Mesodermal cell (in vitro differentiated cells): ENCODE results near the gene DPH7.
A peak's percentile ranks its signal among the peaks of the same experiment; 100 is the strongest.

ENCODE experiments used
- H3K27ac ChIP-seq: 2 replicates; pipeline ENCODE4 v1.7.0; 2013; ENCODE audit warnings: mild to moderate bottlenecking, low read depth, low read length, moderate library complexity; ENCODE audit not compliant: severe bottlenecking
- H3K36me3 ChIP-seq: 2 replicates; pipeline ENCODE4 v1.7.1; 2013; ENCODE audit warnings: mild to moderate bottlenecking, low read length, moderate library complexity; ENCODE audit not compliant: control insufficient read depth, insufficient read depth
- H3K4me1 ChIP-seq: one replicate; pipeline ENCODE4 v1.7.1; 2013; ENCODE audit warnings: mild to moderate bottlenecking, low read length; ENCODE audit not compliant: insufficient read depth, control insufficient read depth, poor library complexity, severe bottlenecking
- H3K4me3 ChIP-seq: 2 replicates; pipeline ENCODE4 v1.7.0; 2013; ENCODE audit warnings: low read length, control low read depth, mild to moderate bottlenecking; ENCODE audit not compliant: insufficient read depth, poor library complexity, severe bottlenecking; ENCODE audit errors: extremely low read depth
- H3K9me3 ChIP-seq: 2 replicates; pipeline ENCODE4 v1.7.1; 2013; ENCODE audit warnings: mild to moderate bottlenecking, low read length, moderate library complexity; ENCODE audit not compliant: control insufficient read depth
- WGBS, 2 experiments: methylation state at CpG; one replicate each; pipeline ENCODE4 v1.1.5; 2013; ENCODE audit warnings: missing lambda C conversion rate in 2 of 2; ENCODE audit not compliant: insufficient coverage in 2 of 2; 5-methylcytosine and 5-hydroxymethylcytosine counted together

Gene DPH7

DNA sequence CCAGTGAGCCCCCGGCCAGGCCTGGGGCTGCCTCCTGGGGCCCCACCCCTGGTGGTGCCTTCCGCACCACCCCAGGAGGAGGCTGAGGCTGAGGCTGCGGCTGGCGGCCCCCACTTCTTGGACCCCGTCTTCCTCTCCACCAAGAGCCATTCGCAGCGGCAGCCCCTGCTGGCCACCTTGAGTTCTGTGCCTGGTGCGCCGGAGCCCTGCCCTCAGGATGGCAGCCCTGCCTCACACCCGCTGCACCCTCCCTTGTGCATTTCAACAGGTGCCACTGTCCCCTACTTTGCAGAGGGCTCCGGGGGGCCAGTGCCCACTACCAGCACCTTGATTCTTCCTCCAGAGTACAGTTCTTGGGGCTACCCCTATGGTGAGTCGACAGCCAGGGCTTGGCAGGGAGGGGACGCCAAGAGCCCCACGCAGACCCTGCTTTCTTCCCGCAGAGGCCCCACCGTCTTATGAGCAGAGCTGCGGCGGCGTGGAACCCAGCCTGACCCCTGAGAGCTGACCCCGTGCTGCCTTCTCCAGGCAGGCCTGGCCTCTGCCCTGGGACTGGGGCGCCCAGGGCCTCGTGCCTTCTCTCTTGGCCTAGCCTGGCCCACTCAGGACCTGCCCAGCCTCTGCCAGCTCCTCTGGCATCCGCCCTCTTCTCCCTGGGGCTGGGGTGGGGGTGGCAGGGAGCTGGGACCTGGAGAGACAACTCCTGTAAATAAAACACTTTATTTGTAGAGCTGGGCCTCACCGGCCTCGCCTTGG, 36.1 kb upstream of the DPH7 start:
- no peak overlapping the region for H3K4me3 ChIP-seq
- peaks cover 24% of the 10 kb centered on the region for H3K36me3 ChIP-seq
- 94 to 97% methylated on average over 24 of the region's 25 CpGs for WGBS, 2 experiments
- H3K4me1 ChIP-seq = peaks cover 23% of the 10 kb centered on the region
- no peaks in the 10 kb centered on the region for H3K9me3 ChIP-seq
- no peak overlapping the region for H3K27ac ChIP-seq

DNA sequence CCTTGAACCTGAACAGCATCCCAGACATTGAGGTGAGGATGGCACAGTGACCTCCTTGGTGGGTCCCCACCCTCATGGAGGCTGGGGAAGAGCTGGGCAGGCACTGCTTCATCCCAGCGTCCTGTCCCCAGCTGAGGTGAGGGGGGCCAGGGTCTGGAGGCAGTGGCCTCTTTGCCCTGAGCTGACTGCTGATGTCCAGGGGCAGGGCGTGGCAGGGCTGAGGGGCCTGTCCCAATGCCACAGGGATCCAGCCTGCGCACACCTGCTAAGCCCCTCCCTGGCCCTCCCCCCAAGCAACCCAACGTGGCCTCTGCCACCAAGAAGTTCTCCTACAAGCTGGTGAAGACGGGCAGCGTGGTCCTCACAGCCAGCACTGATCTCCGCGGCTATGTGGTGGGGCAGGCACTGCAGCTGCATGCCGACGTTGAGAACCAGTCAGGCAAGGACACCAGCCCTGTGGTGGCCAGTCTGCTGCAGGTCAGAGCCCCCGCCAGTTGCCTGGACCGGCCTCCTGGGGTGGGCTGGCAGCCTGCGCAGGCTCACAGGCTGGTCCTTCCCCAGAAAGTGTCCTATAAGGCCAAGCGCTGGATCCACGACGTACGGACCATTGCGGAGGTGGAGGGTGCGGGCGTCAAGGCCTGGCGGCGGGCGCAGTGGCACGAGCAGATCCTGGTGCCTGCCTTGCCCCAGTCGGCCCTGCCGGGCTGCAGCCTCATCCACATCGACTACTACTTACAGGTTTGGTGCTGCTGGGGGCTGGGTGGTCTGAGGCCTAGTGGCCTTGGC, 35.2 kb upstream of the DPH7 start:
- H3K36me3 ChIP-seq = peaks cover 24% of the 10 kb centered on the region
- peaks cover 23% of the 10 kb centered on the region for H3K4me1 ChIP-seq
- H3K27ac ChIP-seq = no peak overlapping the region
- H3K9me3 ChIP-seq = no peaks in the 10 kb centered on the region
- 96 to 97% methylated on average over 25 to 26 of the region's 27 CpGs for WGBS, 2 experiments
- no peak overlapping the region for H3K4me3 ChIP-seq

DNA sequence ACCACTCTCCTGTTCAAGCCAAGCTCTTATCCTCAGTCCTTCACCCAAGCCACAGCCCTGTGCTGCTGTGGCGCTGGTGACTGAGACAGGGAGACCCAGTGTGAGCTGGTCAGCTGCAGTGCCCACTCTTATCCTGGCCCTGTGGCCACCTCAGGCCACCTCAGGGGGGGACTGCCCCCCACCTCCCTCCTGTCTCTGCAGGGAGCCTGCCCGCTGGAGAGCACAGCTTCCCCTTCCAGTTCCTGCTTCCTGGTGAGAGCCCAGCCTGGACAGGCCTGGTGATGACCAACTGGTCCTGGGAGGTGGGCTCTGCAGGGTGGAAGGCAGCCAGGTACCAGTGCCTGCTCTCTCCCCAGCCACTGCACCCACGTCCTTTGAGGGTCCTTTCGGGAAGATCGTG, 34.5 kb upstream of the DPH7 start:
- Histone ChIP-seq H3K4me1 (peaks cover 23% of the 10 kb centered on the region), H3K9me3 (no peaks in the 10 kb centered on the region), H3K36me3 (peaks cover 24% of the 10 kb centered on the region), H3K27ac (no peak overlapping the region), H3K4me3 (no peak overlapping the region)
- 90 to 96% methylated on average over 3 to 4 of the region's 5 CpGs for WGBS, 2 experiments

- 84 to 90% methylated on average over 8 of the region's 8 CpGs for WGBS, 2 experiments
- no peaks in the 10 kb centered on the region for H3K9me3 ChIP-seq
- H3K4me1 ChIP-seq = peaks cover 23% of the 10 kb centered on the region
- peaks cover 24% of the 10 kb centered on the region for H3K36me3 ChIP-seq
- H3K4me3 ChIP-seq = no peak overlapping the region
- no peak overlapping the region for H3K27ac ChIP-seq
These were observed 34.0 kb upstream of the DPH7 start for GRCh38 chr9:137612741-137613142.

GRCh38 chr9:137611623-137612609, 33.2 kb upstream of the DPH7 start:
- H3K27ac ChIP-seq = peak overlapping the region; percentile 10
- H3K36me3 ChIP-seq = peaks cover 24% of the 10 kb centered on the region
- WGBS, 2 experiments = 87 to 89% methylated on average over 14 to 17 of the region's 21 CpGs

DNA sequence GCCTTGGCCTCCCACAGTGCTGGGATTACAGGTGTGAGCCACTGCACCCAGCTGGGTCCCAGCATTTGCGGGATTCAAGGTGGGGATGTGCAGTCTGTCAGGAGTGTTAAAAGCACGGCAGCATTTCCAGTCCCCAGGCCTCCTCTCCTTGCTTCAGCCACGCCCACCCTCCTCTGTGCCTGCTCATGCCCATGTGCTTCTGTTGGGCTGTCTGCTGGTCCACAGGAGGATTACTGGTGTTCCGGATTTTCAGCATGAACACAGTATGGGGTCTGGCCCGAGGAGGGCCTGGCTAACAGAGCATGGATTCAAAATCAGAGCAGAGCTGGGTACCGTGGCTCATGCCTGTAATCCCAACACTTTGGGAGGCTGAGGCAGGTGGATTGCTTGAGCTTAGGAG, 32.2 kb upstream of the DPH7 start:
- H3K36me3 ChIP-seq = peaks cover 24% of the 10 kb centered on the region
- H3K4me3 ChIP-seq = no peak overlapping the region
- H3K4me1 ChIP-seq = peaks cover 17% of the 10 kb centered on the region
- WGBS, 2 experiments = 75 to 93% methylated on average over 6 of the region's 6 CpGs
- no peak overlapping the region for H3K27ac ChIP-seq
- no peaks in the 10 kb centered on the region for H3K9me3 ChIP-seq

More at GRCh38 chr9:137611623-137612609, 33.2 kb upstream of the DPH7 start:
- H3K9me3 ChIP-seq = no peaks in the 10 kb centered on the region
- H3K4me3 ChIP-seq = no peak overlapping the region
- H3K4me1 ChIP-seq = peaks cover 17% of the 10 kb centered on the region

DNA sequence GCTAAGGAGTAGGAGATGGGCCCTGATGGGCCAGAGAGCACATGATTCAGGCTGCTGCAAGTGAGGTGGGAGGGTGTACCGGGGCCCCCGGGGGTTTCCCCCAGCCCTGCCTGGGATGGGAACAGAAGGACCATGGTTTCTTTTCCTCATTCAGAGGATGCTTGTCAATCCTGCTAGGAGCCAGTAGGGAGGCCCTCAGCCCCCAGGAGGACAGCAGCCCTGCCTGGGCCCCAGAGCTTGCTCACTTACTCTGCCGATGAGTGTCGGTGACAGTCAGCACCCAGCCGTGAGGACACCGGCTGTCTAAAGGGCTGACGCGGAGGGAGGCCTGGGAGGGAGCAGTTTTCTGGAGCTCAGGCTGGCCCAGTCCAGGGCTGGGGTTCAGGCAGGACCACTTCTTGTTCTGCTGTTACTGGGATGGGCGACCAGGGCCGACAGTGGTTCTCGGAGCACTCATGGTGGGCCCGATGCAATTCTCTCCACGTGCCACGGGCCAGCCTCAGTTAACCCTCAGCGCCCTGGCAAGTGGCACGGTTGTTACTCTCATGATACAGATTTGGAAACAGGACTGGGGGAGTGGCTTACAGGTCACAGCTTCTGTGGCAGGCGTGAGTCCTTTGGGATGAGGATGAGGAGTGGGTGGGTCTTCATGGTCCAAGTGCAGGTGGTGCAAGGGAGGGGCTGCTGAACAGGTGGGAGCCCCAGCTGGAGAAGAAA, 28.6 kb upstream of the DPH7 start:
- H3K36me3 ChIP-seq = no peaks in the 10 kb centered on the region
- peaks cover 7% of the 10 kb centered on the region for H3K4me1 ChIP-seq
- no peak overlapping the region for H3K27ac ChIP-seq
- no peak overlapping the region for H3K4me3 ChIP-seq
- H3K9me3 ChIP-seq = no peaks in the 10 kb centered on the region
- 84 to 93% methylated on average over 17 of the region's 17 CpGs for WGBS, 2 experiments

- H3K27ac ChIP-seq = no peak overlapping the region
- H3K9me3 ChIP-seq = no peaks in the 10 kb centered on the region
- 84 to 88% methylated on average over 10 to 12 of the region's 13 CpGs for WGBS, 2 experiments
- H3K4me1 ChIP-seq = peaks cover 2% of the 10 kb centered on the region
- H3K36me3 ChIP-seq = no peaks in the 10 kb centered on the region
- H3K4me3 ChIP-seq = peak overlapping the region; percentile 63
These were observed 28.0 kb upstream of the DPH7 start for GRCh38 chr9:137606734-137607138.

- peak overlapping the region; percentile 63 for H3K4me3 ChIP-seq
- H3K4me1 ChIP-seq = no peaks in the 10 kb centered on the region
- no peaks in the 10 kb centered on the region for H3K36me3 ChIP-seq
- no peaks in the 10 kb centered on the region for H3K9me3 ChIP-seq
- WGBS, 2 experiments = 8 to 9% methylated on average over 40 to 43 of the region's 57 CpGs
- peak overlapping the region; percentile 36 for H3K27ac ChIP-seq
These were observed 27.4 kb upstream of the DPH7 start for GRCh38 chr9:137606005-137606621.
